Measurements from ENCODE around the gene RPS24.
A peak's percentile ranks its signal among the peaks of the same experiment; 100 is the strongest.

RPS24 gene

GRCh38 chr10:78028438-78029268, 5.0 kb upstream of the RPS24 start:
- DNase-seq: peak in 1 of 4 experiments; percentile 31

GRCh38 chr10:78029269-78030226, 4.1 kb upstream of the RPS24 start, which contains the start of gene POLR3A:
Gene POLR3A (minus strand): TSS chr10:78029515. CDS start chr10:78029407, 108 bp downstream.
- peak; percentile 76 to 83 (median 79) for DNase-seq

GRCh38 chr10:78033387-78033636, 351 bp upstream of the RPS24 start:
- DNase-seq: no peak

GRCh38 chr10:78035025-78035424, 1.4 kb downstream of the RPS24 start:
- no peak for DNase-seq

- no peak for DNase-seq
Observed at GRCh38 chr10:78035437-78035836, 1.8 kb downstream of the RPS24 start.

GRCh38 chr10:78035933-78036583, 2.4 kb downstream of the RPS24 start:
- DNase-seq: no peak

GRCh38 chr10:78038105-78038504, 4.4 kb downstream of the RPS24 start:
- no peak for DNase-seq

GRCh38 chr10:78038791-78039547, 5.3 kb downstream of the RPS24 start:
- no peak for DNase-seq

GRCh38 chr10:78039743-78040142, 6.1 kb downstream of the RPS24 start:
- no peak for DNase-seq

- DNase-seq: no peak
Observed at GRCh38 chr10:78041170-78042057, 7.8 kb downstream of the RPS24 start.

- DNase-seq: no peak
Observed at GRCh38 chr10:78042058-78042751, 8.5 kb downstream of the RPS24 start.

- DNase-seq: no peak
Observed at GRCh38 chr10:78042752-78043104, 9.1 kb downstream of the RPS24 start.

- no peak for DNase-seq
Observed at GRCh38 chr10:78044179-78044578, 10.5 kb downstream of the RPS24 start.

GRCh38 chr10:78044699-78045098, 11.0 kb downstream of the RPS24 start:
- DNase-seq: no peak

- no peak for DNase-seq
Observed at GRCh38 chr10:78045237-78045636, 11.6 kb downstream of the RPS24 start.

- no peak for DNase-seq
Observed at GRCh38 chr10:78045856-78046255, 12.2 kb downstream of the RPS24 start.

- no peak for DNase-seq
Observed at GRCh38 chr10:78046711-78047269, 13.1 kb downstream of the RPS24 start.

GRCh38 chr10:78047314-78047891, 13.7 kb downstream of the RPS24 start:
- DNase-seq: peak; percentile 30 to 80 (median 72)

GRCh38 chr10:78049851-78050250, 16.2 kb downstream of the RPS24 start:
- no peak for DNase-seq

GRCh38 chr10:78053211-78053868, 19.7 kb downstream of the RPS24 start:
- no peak for DNase-seq

Data from activated naive CD4-positive, alpha-beta T cell (primary cell).